ENCODE results near the gene MAB21L4. TPM values are rescaled to one million over a fixed set of nuclear protein-coding genes. Genes with fewer than 3 reads are reported as not detected.

Gene MAB21L4
- 10 to 100 TPM; 20.6 to 35.7 TPM for total RNA-seq
- 1 to 10 TPM in 4 of 6 donors, under 1 TPM in 2; 0.79 to 4.3 (median 1.6) TPM for polyA plus RNA-seq (ENCODE audit: insufficient read length in 6 of 6)
- long read RNA-seq, donor 1, partial matches to known transcripts = 0 of 1 reads
- long read RNA-seq, donor 1, other reads (novel, unspliced or antisense) = 0 of 1 reads
- long read RNA-seq, donor 2 = 0 reads
- long read RNA-seq, donor 3 = 0 reads
- long read RNA-seq, donor 4, transcript MAB21L4-202 (5 exons, 1,911 nt) = major isoform, 9 of 16 reads
- long read RNA-seq, donor 4, partial matches to known transcripts = 3 of 16 reads
- long read RNA-seq, donor 4, other reads (novel, unspliced or antisense) = 4 of 16 reads
- long read RNA-seq, donor 5 = 0 reads
- long read RNA-seq, donor 6 = 0 reads
- long read RNA-seq, donor 7 = 0 reads
- long read RNA-seq, donor 8, partial matches to known transcripts = 0 of 1 reads
- long read RNA-seq, donor 8, other reads (novel, unspliced or antisense) = 0 of 1 reads
- long read RNA-seq, donor 9 = 0 reads
- long read RNA-seq, donor 10, transcript MAB21L4-202 (5 exons, 1,911 nt) = major isoform, 12 of 15 reads
- long read RNA-seq, donor 10, partial matches to known transcripts = 0 of 15 reads
- long read RNA-seq, donor 10, other reads (novel, unspliced or antisense) = 3 of 15 reads
- long read RNA-seq, donor 11 = 0 reads
- long read RNA-seq, donor 12 = 0 reads

- H3K36me3 ChIP-seq = no peaks in the 10 kb centered on the region
- H3K27ac ChIP-seq = peak within 1 kb of the TSS in 1 of 2 donors; percentile 44
- peak; percentile 82 for ATAC-seq
- H3K4me3 ChIP-seq = peak within 1 kb of the TSS in 1 of 2 donors; percentile 31
- no peaks in the 10 kb centered on the region for H3K27me3 ChIP-seq
- peak in 2 of 4 donors; percentile 66 to 83 for DNase-seq
- no peaks in the 10 kb centered on the region for H3K9me3 ChIP-seq
- intact Hi-C loops (cut with DNase I) = no loop called here
- H3K4me1 ChIP-seq = peaks cover 3 to 6% of the 10 kb centered on the region in 2 donors
- TF ChIP-seq CTCF (IDR thresholded peaks at IDR 0.05) = no peak
Measured at GRCh38 chr2:240895656-240896388, at the start of gene MAB21L4. MAB21L4 (minus strand) TSS chr2:240896156; CDS start chr2:240895997, 159 bp downstream.

GRCh38 chr2:240936106-240936505, 40.1 kb upstream of the MAB21L4 start:
- intact Hi-C loops (cut with DNase I) = no loop called here
- Histone ChIP-seq H3K4me1 (no peaks in the 10 kb centered on the region), H3K4me3 (no peak overlapping the region), H3K9me3 (peaks cover 0 to 8% of the 10 kb centered on the region in 2 donors), H3K27me3 (no peaks in the 10 kb centered on the region), H3K36me3 (no peaks in the 10 kb centered on the region), H3K27ac (no peak overlapping the region)
- no peak for TF ChIP-seq CTCF (IDR thresholded peaks at IDR 0.05)
- DNase-seq = peak in 2 of 4 donors; percentile 22 to 24
- no peak for ATAC-seq

GRCh38 chr2:240935103-240935876, 39.3 kb upstream of the MAB21L4 start:
- ATAC-seq (no peak), DNase-seq (peak in 2 of 4 donors; percentile 25 to 77)
- intact Hi-C loops (cut with DNase I) = no loop called here
- Histone ChIP-seq H3K27ac (no peak overlapping the region), H3K9me3 (peaks cover 0 to 7% of the 10 kb centered on the region in 2 donors), H3K36me3 (no peaks in the 10 kb centered on the region), H3K27me3 (no peaks in the 10 kb centered on the region), H3K4me3 (no peak overlapping the region), H3K4me1 (no peaks in the 10 kb centered on the region)
- TF ChIP-seq CTCF (IDR thresholded peaks at IDR 0.05) = no peak

- H3K4me3 ChIP-seq = no peak overlapping the region
- no peaks in the 10 kb centered on the region for H3K4me1 ChIP-seq
- peaks cover 0 to 7% of the 10 kb centered on the region in 2 donors for H3K9me3 ChIP-seq
- peak in 2 of 4 donors; percentile 30 to 69 for DNase-seq
- TF ChIP-seq CTCF (IDR thresholded peaks at IDR 0.05) = no peak
- H3K27ac ChIP-seq = no peak overlapping the region
- H3K36me3 ChIP-seq = no peaks in the 10 kb centered on the region
- intact Hi-C loops (cut with DNase I) = no loop called here
- H3K27me3 ChIP-seq = no peaks in the 10 kb centered on the region
- no peak for ATAC-seq
Measured at GRCh38 chr2:240934701-240935102, 38.7 kb upstream of the MAB21L4 start.

Measured in left lung (tissue), 14 donors.